ENCODE results near the gene RAB31.

DNA sequence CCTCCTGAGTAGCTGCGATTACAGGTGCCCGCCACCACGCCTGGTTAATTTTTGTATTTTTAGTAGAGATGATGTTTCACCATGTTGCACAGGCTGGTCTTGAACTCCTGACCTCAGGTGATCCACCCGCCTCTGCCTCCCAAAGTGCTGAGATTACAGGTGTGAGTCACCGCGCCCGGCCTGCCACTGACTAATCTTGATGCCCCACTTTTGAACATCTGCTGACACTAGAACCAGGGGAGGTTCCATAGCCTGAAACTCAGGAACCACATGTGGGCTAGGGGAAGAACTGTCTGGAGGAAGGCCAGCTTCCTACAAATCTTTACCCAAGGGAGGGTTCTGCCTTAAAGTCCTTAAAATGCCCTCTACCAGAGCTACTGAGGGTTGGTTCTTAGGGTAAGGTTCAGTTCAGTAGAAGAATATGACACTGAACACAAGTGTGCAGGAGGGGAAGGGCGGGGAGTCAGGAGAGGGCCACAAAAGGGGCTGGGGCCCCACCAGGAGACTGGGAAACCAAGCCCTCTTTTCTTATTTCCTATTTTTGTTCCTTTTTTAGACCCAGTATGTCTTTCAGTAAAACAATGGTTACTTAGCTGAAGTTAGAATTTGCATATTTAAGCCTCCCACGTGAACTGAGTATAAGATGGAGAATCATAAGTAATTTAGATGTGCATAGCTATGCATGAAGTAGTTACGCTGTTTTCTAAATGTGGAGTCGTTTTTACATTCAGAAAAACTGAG is 6.3 kb upstream of the RAB31 start:
- no peak for TF ChIP-seq CTCF (IDR thresholded peaks at IDR 0.05)
- TF ChIP-seq POLR2AphosphoS5 (IDR thresholded peaks at IDR 0.05) = no peak
- no peak for TF ChIP-seq POLR2A (IDR thresholded peaks at IDR 0.05)
- TF ChIP-seq EP300 (IDR thresholded peaks at IDR 0.05; ENCODE audit: low read depth) = no peak
